ENCODE results near the gene DERL3.

DERL3 gene

GRCh38 chr22:23847310-23847920 lies 8.6 kb upstream of the DERL3 start:
- DNase-seq (ENCODE audit: low read depth in 2 of 2) = no peak

- DNase-seq (ENCODE audit: low read depth in 2 of 2) = no peak
Observed at GRCh38 chr22:23846081-23846469, 7.3 kb upstream of the DERL3 start.

- no peak for DNase-seq (ENCODE audit: low read depth in 2 of 2)
Observed at GRCh38 chr22:23845265-23846080, 6.7 kb upstream of the DERL3 start.

GRCh38 chr22:23844739-23845202 lies 6.0 kb upstream of the DERL3 start:
- DNase-seq (ENCODE audit: low read depth in 2 of 2) = no peak

- DNase-seq (ENCODE audit: low read depth in 2 of 2) = no peak
Observed at GRCh38 chr22:23842599-23842998, 3.8 kb upstream of the DERL3 start.

GRCh38 chr22:23841736-23842445 lies 3.1 kb upstream of the DERL3 start:
- no peak for DNase-seq (ENCODE audit: low read depth in 2 of 2)

GRCh38 chr22:23841292-23841691 lies 2.5 kb upstream of the DERL3 start:
- DNase-seq (ENCODE audit: low read depth in 2 of 2) = no peak

- DNase-seq (ENCODE audit: low read depth in 2 of 2) = no peak
Observed at GRCh38 chr22:23840026-23840425, 1.2 kb upstream of the DERL3 start.

GRCh38 chr22:23837911-23838680 lies 710 bp downstream of the DERL3 start:
- DNase-seq (ENCODE audit: low read depth in 2 of 2) = no peak

GRCh38 chr22:23837496-23837859 lies 1.3 kb downstream of the DERL3 start:
- no peak for DNase-seq (ENCODE audit: low read depth in 2 of 2)

- no peak for DNase-seq (ENCODE audit: low read depth in 2 of 2)
Observed at GRCh38 chr22:23836692-23837495, 1.9 kb downstream of the DERL3 start.

- DNase-seq (ENCODE audit: low read depth in 2 of 2) = no peak
Observed at GRCh38 chr22:23836281-23836680, 2.5 kb downstream of the DERL3 start.

GRCh38 chr22:23835484-23836144 lies 3.2 kb downstream of the DERL3 start:
- DNase-seq (ENCODE audit: low read depth in 2 of 2) = no peak

- DNase-seq (ENCODE audit: low read depth in 2 of 2) = no peak
Observed at GRCh38 chr22:23834793-23835483, 3.9 kb downstream of the DERL3 start.

GRCh38 chr22:23834406-23834792 lies 4.4 kb downstream of the DERL3 start:
- no peak for DNase-seq (ENCODE audit: low read depth in 2 of 2)

- no peak for DNase-seq (ENCODE audit: low read depth in 2 of 2)
Observed at GRCh38 chr22:23833911-23834317, 4.9 kb downstream of the DERL3 start.

- no peak for DNase-seq (ENCODE audit: low read depth in 2 of 2)
Observed at GRCh38 chr22:23833017-23833751, 5.6 kb downstream of the DERL3 start.

- no peak for DNase-seq (ENCODE audit: low read depth in 2 of 2)
Observed at GRCh38 chr22:23832226-23833016, 6.4 kb downstream of the DERL3 start.

- DNase-seq (ENCODE audit: low read depth in 2 of 2) = no peak
Observed at GRCh38 chr22:23831781-23832180, 7.0 kb downstream of the DERL3 start.
